ENCODE data around the gene CNTNAP5. TPM values are rescaled to one million over a fixed set of nuclear protein-coding genes. Genes with fewer than 3 reads are reported as not detected.

CNTNAP5 gene
- total RNA-seq, 1 experiment from 2014 or later = 0.48 TPM

DNA sequence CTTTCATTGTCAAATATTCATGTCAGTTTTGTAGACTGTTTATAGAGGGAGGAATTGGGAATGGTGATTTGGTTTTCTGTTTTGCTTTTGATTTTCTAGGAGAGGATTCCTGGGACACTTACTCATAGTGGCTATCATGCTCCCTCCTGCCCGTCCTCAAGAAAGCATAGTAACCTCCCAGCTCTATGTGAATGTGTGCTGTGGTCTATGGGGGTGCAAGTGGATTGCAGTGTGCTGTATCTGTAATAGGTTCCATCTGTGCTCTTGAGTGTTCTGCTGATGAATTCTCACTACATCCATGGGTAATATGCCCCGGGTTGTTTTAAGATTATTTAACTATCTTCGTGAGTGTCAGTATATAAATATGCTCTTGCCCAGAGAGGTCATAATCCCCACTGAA lies 811.3 kb downstream of the CNTNAP5 start:
- Histone ChIP-seq H3K79me2 (ENCODE audit: insufficient read depth, low read length) (no peaks in the 10 kb centered on the region), H3K27ac (ENCODE audit: insufficient read length, low read depth, low read length) (no peak overlapping the region), H3K9me3 (ENCODE audit: control insufficient read depth, low read depth, low read length) (no peaks in the 10 kb centered on the region), H3T11ph (ENCODE audit: low read length) (no peak overlapping the region), H3K18ac (ENCODE audit: insufficient read length, low read depth, low read length) (no peak overlapping the region), H2BK120ac (ENCODE audit: low read depth, low read length, poor library complexity, severe bottlenecking) (no peak overlapping the region), H2BK12ac (ENCODE audit: insufficient read length, low read depth, low read length) (no peak overlapping the region), H3K14ac (ENCODE audit: insufficient read depth, low read length) (no peak overlapping the region), H3K56ac (ENCODE audit: insufficient read length, low read depth, low read length) (no peak overlapping the region), H2AK5ac (ENCODE audit: insufficient read length, low read length) (no peak overlapping the region), H3K4ac (ENCODE audit: low read depth, low read length) (no peak overlapping the region), H3K27me3 (ENCODE audit: insufficient read depth, low read length) (no peaks in the 10 kb centered on the region), H3K79me1 (ENCODE audit: insufficient read depth, low read depth, low read length, poor library complexity, severe bottlenecking) (no peaks in the 10 kb centered on the region), H4K91ac (ENCODE audit: insufficient read length, low read depth, low read length) (no peak overlapping the region), H4K5ac (ENCODE audit: insufficient read length, low read depth, low read length) (no peak overlapping the region), H4K20me1 (ENCODE audit: control insufficient read depth, insufficient read depth, insufficient read length) (no peaks in the 10 kb centered on the region), H2BK20ac (ENCODE audit: low read depth, low read length, poor library complexity, severe bottlenecking) (no peak overlapping the region), H3K4me1 (ENCODE audit: insufficient read depth, low read length) (no peaks in the 10 kb centered on the region; the same call in 1 of the 2 replicates), H3K9ac (ENCODE audit: extremely low read depth, insufficient read length, low read length) (no peak overlapping the region), H3K23me2 (ENCODE audit: insufficient read length, low read depth, low read length, poor library complexity, severe bottlenecking) (no peaks in the 10 kb centered on the region), H3K23ac (ENCODE audit: insufficient read length, low read depth, low read length) (no peak overlapping the region), H3K4me2 (ENCODE audit: insufficient read depth, insufficient read length, low read length) (no peak overlapping the region), H4K8ac (replicated peaks; ENCODE audit: insufficient read length, low read depth, low read length) (no peak overlapping the region), H2BK5ac (ENCODE audit: insufficient read length, low read length) (no peak overlapping the region), H2AFZ (ENCODE audit: low read length) (no peak overlapping the region), H2BK15ac (ENCODE audit: low read depth, low read length) (no peak overlapping the region)
- Mint-ChIP-seq H3K4me1 (peaks cover 6 to 7% of the 10 kb centered on the region in 2 experiments; a peak in 1 of 4 replicates), H3K36me3 (ENCODE audit: insufficient read depth in 1 of 3, low read depth in 3 of 3) (peaks cover 0 to 6% (median 2%) of the 10 kb centered on the region in 3 experiments; a peak in 1 of 7 replicates), H3K4me3 (no peak overlapping the region), H3K27ac (no peak overlapping the region), H3K27me3 (ENCODE audit: low read depth) (no peaks in the 10 kb centered on the region), H3K9me3 (peaks cover 0 to 5% of the 10 kb centered on the region in 2 experiments; a peak in 1 of 5 replicates)
- no peak for DNase-seq
- WGBS (ENCODE audit: extremely low coverage, insufficient read length, low lambda C conversion rate) = no CpG with 5 or more reads among the region's 3 CpGs
- TF ChIP-seq, protein P1, sequence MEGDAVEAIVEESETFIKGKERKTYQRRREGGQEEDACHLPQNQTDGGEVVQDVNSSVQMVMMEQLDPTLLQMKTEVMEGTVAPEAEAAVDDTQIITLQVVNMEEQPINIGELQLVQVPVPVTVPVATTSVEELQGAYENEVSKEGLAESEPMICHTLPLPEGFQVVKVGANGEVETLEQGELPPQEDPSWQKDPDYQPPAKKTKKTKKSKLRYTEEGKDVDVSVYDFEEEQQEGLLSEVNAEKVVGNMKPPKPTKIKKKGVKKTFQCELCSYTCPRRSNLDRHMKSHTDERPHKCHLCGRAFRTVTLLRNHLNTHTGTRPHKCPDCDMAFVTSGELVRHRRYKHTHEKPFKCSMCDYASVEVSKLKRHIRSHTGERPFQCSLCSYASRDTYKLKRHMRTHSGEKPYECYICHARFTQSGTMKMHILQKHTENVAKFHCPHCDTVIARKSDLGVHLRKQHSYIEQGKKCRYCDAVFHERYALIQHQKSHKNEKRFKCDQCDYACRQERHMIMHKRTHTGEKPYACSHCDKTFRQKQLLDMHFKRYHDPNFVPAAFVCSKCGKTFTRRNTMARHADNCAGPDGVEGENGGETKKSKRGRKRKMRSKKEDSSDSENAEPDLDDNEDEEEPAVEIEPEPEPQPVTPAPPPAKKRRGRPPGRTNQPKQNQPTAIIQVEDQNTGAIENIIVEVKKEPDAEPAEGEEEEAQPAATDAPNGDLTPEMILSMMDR (conservative IDR thresholded peaks at IDR 0.05) = no peak
